NCI-H510A treated with DMSO at 0.1 percent for 48 hours (cell line): ENCODE results near the gene PLEKHJ1.

Experiments
- DNase-seq: peaks from one replicate; lab custom pipeline; 2025; lab: John Stamatoyannopoulos, UW

Gene PLEKHJ1

DNA sequence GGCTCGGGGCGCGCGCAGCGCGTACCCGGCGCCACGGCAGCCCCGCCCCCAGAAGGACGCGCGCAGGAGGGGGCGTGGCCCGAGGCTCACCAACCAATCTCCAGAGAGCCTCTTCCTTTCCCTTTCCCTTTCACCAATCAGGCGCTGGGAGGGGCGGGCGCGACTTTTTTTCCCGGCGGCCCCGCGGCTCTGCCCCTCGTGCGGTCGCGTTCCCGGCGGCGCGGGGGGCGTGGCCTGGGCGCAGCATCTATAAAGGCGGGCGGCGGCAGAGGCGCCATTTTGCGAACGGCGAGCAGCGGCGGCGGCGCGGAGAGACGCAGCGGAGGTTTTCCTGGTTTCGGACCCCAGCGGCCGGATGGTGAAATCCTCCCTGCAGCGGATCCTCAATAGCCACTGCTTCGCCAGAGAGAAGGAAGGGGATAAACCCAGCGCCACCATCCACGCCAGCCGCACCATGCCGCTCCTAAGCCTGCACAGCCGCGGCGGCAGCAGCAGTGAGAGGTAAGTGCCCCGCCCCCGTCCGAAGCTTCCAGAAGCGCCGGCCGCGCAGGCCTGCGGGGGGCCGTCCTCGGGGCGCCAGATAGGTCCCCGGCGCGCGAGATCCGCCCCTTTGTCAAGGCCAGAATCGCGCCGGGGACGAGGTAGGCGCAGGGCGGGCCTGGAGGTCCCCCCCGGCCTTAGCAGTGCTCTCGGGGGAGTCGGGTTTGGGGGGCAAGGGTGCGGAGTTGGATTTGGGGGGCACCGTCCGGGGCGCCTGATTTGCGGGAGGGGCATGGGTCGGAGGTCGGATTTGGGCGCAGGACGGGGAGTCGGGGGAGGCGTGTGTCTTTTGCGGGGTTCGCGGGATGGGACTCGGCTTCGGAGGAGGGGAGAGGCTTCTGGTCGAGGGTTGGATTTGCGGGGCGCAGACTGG lies 33.4 kb upstream of the PLEKHJ1 start:
- DNase-seq = peak; percentile 93

DNA sequence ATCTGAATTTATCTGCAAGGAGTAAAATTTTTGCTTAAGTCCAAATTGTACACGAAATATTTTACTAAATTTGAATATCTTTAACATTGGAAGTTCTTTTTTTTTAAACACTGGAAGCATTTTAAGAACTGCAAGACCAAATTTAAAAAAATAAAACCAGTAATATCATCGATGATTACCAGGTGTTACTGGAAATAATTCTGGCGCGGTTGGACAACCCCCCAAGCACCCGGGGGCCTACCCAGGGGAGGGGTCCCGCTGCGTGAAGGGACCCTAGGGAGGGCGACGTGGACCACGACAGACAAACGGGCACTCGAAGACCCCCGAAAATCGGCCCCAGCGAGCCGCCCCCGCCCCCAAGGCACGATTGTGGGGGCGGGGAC lies 32.7 kb upstream of the PLEKHJ1 start:
- no peak for DNase-seq

DNA sequence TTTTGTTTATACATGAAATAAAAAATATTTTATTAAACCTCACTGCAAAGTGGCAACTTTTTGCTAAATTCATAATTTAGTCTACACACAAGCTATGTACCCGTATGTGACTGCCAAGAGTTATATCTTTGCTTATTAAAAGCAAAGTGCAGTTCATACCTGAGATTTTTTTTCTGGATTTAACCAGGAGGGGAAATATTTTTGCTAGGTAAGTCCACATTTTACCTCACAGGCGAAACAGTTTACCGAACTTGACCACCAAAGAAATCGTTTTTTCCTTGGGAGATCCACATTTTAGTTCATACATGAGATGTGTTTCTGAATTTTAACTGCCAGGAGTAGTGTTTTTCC lies 32.3 kb upstream of the PLEKHJ1 start:
- DNase-seq = no peak

DNA sequence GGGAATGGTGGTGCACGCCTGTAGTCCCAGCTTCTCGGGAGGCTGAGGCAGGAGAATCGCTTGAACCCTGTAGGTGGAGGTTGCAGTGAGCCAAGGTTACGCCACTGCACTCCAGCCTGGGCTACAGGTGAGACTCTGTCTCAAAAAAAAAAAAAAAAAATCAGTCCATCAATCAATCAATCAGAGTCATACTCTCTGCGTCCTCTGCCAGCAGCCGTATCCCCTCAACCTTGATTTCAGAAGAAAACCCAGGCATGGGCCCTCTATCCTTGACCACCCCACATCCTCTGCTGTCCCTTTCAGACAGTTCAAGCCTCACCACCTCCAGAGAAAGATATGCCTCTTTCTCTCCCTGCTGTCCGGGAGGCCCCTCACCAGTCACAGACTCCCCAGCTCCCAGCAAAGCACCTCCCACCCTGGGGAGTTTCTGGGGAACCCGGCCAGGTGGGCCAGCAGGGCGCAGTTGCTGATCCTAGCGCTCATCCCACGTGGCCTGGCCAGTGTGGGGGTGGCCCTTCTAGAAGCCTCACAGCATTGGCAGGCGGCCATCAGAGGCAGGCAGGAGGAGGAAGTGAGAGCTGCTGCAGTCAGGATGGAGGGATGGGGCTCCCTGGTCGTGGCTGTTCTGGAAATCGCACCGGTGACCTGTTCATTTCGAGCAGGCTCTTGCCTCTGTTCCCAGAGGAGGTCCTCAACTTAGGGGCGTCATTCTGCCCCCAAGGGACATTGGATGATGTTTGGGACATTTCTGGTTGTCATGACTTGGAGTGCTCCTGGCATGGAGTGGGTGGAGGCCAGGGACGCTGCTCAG lies 30.3 kb upstream of the PLEKHJ1 start:
- no peak for DNase-seq

DNA sequence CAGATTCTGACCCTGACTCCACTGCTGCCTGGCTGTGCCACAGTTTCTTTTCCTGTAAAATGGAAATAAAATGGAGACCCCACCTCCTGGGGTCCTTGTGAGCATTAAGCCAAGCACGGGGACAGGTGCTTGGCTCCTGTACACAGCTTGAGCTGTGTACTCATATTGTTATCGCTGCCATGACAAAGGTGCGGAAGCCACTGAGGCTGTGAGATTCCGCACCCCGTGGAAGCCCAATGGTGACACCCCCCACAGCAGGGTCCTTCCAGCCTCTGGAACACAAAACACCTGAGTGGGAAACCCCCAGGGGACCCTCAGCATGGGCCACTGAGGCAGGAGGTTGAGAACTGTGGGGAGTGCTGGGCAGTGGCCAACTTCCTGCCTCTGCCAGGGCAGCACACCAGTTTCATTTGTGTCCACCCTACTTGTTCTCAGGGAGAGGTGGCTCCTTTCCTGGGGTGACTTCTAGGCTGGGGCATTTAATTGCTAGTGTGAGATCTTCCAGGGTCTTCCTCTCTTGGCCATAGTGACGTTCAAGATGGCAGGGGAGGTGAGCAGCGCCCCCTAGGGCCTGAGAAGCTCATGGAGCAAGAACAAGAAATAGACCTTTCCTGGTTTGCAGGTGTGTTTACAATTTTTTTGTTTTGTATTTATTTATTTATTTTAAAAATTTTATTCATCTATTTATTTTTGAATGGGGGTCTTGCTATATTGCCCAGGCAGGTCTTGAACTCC lies 25.5 kb upstream of the PLEKHJ1 start:
- no peak for DNase-seq

DNA sequence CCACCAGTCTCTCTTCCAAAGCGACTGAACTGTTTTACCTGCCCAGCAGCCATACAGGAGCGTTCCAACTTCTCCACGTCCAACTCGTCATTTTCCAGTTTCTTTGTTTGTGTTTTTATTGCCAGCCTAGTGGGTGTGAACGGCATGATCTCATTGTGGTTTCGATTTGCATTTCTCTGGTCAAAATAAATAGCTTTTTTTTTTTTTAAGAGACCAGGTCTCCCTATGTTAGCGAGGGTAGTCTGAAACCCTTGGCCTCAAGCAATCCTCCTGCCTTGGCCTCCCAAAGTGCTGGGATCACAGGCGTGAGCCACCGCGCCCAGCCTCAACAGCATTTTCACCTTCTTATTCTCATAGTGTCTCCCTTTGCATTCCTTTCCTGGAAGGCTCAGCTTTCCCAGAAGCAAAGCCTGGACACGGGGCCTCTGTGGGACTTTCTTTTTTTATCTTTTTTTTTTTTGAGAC lies 24.2 kb upstream of the PLEKHJ1 start:
- no peak for DNase-seq

DNA sequence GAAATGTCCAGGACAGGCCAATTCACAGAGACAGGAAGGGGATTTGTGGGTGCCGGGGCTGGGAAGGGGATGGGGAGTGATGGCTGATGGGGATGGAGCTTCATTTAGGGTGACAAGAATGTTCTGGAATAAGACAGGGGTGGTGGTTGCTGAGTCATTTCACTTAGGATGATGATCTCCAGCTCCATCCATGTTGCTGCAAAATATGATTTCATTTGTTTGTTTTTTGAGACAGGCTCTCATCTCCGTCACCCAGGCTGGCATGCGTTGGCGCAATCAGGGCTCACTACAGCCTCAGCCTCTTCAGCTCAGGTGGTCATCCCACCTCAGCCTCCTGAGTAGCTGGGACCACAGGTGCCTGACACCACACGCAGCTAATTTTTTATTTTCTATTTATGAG lies 23.2 kb upstream of the PLEKHJ1 start:
- DNase-seq = no peak

DNA sequence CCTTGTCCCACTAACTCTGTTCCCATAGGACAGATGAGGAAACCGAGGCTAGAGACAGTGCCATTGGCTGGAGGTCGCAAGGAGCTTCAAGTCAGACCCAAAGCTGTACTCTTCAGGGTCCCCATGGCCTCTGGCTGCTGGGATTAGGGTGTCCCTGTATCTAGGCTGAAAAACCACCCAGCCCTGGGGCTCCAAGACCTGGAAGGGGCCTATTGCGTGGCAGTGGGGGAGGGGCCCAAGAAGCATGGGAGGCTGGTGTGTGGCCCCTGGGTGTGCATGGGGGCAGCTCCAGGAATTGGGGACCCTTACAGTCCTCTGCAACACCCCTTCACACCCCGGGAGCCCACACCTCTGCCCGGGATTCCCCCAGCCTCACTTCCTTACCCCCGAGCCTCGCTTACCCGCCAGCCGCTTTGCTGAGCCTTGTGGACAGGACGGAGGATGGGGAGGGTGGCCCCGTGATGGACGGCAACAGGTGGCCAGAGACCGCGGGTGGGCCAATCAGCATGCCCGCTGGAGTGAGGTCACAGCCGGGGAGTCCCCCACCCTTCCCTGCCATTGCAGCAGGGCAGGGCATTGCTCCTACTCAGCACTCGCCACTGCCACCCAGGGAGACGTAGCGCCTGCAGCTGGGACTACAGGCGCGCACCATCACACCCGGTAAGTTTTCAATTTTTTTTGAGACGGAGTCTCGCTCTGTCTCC lies 20.0 kb upstream of the PLEKHJ1 start, which contains the start of gene JSRP1:
JSRP1 (minus strand) TSS at position 436 of the 704 bp plus-strand sequence. CDS start 1,103 bp downstream, outside the sequence.
- no peak for DNase-seq

DNA sequence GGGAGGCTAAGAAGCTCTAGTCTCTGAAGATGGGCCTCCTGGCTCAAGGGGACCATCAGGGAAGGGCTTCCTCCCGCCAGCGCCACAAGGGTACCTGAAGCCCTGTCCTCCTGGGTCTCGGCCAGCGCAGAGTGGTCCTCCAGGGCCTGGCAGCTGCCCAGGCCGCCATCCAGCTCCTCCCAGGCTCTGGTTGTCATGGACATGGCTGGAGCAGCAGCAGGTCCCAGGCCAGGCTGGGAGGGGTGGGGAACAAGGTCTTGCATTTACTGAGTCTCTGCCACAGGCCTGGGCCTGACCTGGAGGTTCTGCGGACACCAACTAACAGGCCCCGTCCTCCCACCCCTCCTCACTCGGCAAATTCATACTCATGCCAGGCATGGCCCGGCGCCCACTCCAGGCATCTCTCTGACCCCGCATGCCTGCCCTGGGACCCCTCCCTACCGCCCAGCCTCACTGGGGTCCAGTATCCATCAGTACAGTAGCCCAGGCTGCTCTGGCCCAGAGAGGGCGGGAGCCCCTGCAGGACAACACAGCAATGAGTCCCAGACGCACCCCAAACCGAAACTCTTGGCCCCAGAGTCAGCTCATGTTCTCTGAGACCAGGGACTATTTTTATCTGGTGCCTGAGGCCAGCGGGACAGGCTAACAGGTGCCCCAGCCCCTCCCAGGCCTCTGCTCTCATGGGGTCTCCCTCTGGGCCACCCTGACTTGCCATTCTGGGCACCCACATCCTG lies 19.1 kb upstream of the PLEKHJ1 start:
- no peak for DNase-seq

DNA sequence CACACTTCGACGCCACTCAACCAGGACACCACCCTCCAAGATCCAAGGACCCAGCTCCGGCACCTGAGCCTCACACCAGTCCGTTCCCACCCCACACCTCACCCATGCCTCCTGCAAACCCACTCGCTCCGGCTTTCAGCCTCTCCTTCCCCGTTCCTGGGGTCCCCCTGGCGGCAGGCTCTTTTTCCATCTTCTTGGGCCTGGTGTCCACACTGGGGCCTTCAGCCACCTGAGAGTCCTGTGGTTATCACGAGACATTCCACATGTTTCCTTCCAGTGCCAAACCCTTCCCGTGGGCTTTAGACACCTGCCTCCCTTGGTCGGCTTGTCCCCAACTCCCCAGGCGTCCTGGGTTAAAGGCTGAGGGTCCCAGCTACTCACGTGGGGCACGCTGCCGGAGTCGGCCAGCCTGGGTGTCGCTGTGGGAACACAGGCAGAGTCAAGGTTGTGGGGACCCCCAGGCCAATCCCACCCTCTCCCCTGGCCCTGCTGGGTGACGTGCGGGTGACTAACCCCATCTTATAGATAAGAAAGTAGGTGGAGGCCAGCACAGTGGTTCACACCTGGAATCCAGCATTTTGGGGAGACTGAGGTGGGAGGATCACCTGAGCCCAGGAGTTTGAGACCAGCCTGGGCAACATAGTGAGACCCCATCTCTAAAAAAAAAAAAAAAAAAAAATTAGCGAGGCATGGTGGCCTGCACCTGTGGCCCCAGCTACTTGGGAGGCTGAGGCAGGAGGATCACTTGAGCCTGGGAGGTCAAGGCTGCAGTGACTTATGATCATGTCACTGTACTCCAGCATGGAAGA lies 18.1 kb upstream of the PLEKHJ1 start:
- no peak for DNase-seq

DNA sequence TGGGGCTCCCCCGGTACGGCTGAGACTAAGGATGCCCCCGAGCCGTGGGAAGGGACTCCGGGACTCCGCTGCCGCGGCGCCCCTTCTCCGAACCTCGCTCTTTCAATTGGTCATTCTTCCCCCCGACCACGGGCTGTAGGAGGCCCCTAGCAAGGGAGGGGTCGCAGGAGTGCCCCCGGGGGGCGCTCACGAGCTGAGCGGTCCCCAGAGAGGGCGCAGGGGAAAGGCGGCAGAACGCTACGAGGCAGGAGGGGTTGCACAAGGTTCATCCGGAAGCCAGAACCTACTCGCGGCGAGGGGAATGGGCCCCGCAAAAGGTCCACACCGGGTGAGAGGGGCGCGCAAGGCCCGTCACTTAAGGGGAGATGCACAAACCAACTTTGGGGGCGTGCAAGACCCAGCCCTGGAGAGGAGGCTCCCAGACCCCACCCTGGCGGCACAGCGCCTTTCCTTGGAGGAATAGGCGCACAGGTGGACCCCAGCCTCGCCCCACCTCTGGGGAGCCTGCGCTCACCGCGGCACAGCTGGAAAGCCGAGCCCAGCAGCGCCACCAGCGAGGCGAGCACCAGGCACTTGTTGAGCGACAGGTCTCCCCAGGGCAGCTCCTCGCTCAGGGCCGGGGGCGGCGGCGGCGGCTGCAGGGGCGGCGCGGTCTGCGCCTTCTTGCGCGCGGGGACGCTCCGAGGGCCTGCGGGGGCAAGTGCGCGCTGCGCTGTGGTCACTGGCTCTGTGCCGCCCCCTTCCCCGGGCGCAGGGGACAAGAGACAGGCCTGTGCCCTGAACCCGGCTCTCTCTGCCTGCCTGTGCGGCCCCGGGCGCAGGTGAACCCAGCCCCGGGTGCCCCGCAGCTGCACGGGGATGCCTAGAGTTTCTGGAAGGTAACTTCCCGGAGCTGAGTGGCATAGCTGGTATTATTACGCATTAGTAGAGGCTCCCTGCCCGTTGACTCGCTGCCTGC lies 17.3 kb upstream of the PLEKHJ1 start:
- DNase-seq = no peak

DNA sequence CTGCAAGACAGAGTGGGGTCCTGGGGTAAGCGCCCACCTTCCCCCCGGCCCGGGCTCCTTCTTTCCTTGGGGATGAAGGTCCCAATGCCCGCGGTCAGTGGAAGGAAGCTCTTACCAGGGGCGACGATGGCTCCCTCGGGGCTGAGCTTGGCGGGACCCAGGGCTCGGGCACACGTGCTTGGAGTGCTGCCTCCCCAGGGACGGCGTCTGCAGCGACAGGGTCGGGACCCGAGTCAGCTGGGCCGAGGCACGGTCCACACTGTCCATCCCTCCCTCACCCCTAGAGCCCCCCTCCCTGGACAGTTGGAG lies 16.6 kb upstream of the PLEKHJ1 start:
- no peak for DNase-seq

DNA sequence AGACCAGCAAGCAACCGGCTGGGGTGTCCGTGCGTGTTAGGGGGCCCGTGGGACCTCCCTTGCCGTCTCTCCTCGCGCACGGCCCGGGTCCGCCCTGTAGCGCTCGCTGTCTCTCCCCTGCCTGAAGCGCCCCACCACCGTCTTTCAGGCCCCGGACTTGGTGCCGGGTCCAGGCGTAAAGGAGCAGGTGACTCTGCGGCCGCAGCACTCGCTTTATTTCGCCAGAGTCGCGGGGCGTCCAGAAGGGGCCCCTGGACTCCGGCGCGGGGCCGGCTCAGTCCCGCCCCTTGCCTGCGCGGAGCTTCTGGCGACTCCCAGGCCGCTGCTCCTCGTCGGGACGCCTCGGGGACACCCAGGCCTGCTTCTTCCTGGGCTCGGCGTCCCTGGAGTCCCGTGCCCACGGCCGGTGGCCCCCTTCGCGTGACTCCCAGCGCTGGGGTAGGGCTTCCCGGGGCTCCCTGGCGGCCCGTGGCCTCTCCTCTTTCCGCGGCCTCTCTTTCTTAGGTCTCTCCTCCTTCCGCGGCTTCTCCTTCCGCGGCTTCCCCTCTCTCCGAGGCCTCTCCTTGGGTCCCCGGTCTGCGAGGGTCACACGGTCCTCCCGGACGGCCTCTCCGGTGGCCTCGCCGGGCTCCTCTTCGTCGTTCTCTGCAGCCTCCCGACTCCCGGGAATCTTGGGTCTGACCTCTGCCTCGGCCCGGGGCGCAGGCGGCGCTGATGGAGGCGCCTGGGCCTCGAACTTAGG lies 16.1 kb upstream of the PLEKHJ1 start:
- no peak for DNase-seq

DNA sequence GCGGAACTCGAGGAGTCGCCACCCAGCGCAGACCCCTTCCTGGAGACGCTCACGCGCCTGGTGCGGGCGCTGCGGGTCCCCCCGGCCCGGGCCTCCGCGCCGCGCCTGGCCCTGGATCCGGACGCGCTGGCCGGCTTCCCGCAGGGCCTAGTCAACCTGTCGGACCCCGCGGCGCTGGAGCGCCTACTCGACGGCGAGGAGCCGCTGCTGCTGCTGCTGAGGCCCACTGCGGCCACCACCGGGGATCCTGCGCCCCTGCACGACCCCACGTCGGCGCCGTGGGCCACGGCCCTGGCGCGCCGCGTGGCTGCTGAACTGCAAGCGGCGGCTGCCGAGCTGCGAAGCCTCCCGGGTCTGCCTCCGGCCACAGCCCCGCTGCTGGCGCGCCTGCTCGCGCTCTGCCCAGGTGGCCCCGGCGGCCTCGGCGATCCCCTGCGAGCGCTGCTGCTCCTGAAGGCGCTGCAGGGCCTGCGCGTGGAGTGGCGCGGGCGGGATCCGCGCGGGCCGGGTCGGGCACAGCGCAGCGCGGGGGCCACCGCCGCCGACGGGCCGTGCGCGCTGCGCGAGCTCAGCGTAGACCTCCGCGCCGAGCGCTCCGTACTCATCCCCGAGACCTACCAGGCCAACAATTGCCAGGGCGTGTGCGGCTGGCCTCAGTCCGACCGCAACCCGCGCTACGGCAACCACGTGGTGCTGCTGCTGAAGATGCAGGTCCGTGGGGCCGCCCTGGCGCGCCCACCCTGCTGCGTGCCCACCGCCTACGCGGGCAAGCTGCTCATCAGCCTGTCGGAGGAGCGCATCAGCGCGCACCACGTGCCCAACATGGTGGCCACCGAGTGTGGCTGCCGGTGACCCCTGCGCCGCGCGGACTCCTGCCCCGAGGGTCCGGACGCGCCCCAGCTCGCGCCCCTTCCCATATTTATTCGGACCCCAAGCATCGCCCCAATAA lies 15.3 kb upstream of the PLEKHJ1 start:
- DNase-seq = no peak

DNA sequence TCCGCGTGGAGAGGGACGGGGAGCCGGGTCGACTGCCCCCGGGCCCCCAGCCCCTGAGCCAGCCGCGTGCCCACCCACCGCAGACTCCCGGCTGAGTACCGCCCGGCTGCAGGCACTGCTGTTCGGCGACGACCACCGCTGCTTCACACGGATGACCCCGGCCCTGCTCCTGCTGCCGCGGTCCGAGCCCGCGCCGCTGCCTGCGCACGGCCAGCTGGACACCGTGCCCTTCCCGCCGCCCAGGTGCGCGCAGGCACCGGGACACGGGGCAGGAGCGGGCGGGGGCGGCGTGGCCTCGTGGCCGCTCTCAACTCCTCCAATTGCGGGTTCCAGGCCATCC lies 14.6 kb upstream of the PLEKHJ1 start:
- no peak for DNase-seq

DNA sequence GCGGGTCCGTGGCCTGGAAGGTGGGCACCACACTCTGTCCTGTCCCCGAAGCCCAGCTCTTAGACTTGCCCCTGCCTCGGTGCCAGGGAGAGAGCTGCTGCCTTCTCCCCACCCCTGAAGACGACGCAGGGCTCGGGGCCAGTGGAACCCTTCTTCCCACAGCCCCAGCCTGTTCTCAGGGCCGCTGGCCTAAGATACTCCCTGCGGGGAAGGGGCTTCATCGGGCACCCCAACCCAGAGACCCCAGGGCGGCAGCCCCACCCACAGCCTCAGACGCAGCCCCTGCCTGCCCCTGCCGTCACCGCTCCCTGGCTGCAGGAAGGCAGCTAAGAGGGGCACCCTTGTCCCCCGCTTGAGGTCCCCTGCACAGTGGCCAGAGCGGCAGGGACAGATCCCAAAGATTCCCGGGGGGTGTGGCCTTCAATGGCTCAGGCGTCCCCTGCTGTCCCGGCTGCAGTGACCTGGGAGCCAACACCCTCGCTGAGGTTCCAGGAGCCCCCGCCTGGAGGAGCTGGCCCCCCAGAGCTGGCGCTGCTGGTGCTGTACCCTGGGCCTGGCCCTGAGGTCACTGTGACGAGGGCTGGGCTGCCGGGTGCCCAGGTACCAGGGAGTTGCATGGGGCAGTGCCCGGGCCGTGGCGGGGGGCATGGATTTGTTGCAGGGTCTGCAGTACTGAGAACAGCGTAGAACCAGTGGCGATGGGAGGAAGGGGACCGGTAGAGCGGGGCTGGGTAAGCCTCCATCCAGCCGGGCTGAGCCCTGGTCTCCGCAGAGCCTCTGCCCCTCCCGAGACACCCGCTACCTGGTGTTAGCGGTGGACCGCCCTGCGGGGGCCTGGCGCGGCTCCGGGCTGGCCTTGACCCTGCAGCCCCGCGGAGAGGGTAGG lies 14.0 kb upstream of the PLEKHJ1 start:
- DNase-seq = no peak
